Tibial nerve (tissue), 4 donors: ENCODE data around the gene AGXT. TPM values are rescaled to one million over a fixed set of nuclear protein-coding genes. Genes with fewer than 3 reads are reported as not detected.

Experiments used
- DNase-seq, 2 donors: peaks; one replicate each; pipeline ENCODE4 v3.0.0-alpha.2; 2019; ENCODE audit warnings: low spot score in 2 of 2
- H3K27ac ChIP-seq, 4 donors: fragments of 200-600 bp; sonication (generic) in 3 of 4; one replicate each; pipeline ENCODE4 v1.5.1; 2017 to 2019; ENCODE audit warnings: mild to moderate bottlenecking in 1 of 4
- H3K27me3 ChIP-seq, 2 donors: fragments of 200-600 bp; sonication (generic) in 1 of 2; one replicate each; pipeline versions ENCODE4 v1.5.1 to v1.6.0; 2017 to 2019
- H3K36me3 ChIP-seq, 3 donors: fragments of 200-600 bp; sonication (generic); one replicate each; pipeline ENCODE4 v1.5.1; 2018 to 2019
- H3K4me1 ChIP-seq, 4 donors: fragments of 200-600 bp; sonication (generic) in 3 of 4; one replicate each; pipeline ENCODE4 v1.5.1; 2017 to 2019
- H3K4me3 ChIP-seq, 4 donors: fragments of 200-600 bp; sonication (generic) in 3 of 4; one replicate each; pipeline ENCODE4 v1.5.1; 2017 to 2019; ENCODE audit warnings: mild to moderate bottlenecking in 1 of 4, moderate library complexity in 1 of 4
- H3K9me3 ChIP-seq, 4 donors: fragments of 200-600 bp; sonication (generic) in 3 of 4; one replicate each; pipeline ENCODE4 v1.5.1; 2017 to 2019
- EP300 ChIP-seq, 2 donors: sonication (generic); formaldehyde crosslinking; IDR thresholded peaks; one replicate each; pipeline ENCODE4 v1.6.1; 2017; ENCODE audit warnings: antibody characterized with exemption in 2 of 2, mild to moderate bottlenecking in 1 of 2
- POLR2A ChIP-seq, 2 donors: fragments of 450-650 bp; IDR thresholded peaks; one replicate each; pipeline ENCODE4 v1.6.1; 2017; ENCODE audit warnings: antibody characterized with exemption in 2 of 2, mild to moderate bottlenecking in 2 of 2, moderate library complexity in 2 of 2
- WGBS, 2 donors: methylation state at CpG; one replicate each; pipeline ENCODE4 v1.1.5; 2018; 5-methylcytosine and 5-hydroxymethylcytosine counted together
- total RNA-seq, 4 donors: library from RNA; depleted of rRNA; stranded (reverse); fragments of >200 nt; gene quantifications; one replicate each; pipeline ENCODE4 v1.1.0, GENCODE V29; 2016
- TF ChIP-seq, protein P1 (sequence below), 5 experiments: fragments of 200-600 bp in 3 of 5; fragments of 450-650 bp in 2 of 5; sonication (generic) in 3 of 5; IDR thresholded peaks; one replicate each; pipeline ENCODE4 v1.5.1; 2016 to 2019; ENCODE audit warnings: antibody characterized with exemption in 5 of 5, mild to moderate bottlenecking in 3 of 5, moderate library complexity in 2 of 5

Gene AGXT
- total RNA-seq, 4 donors from 2014 or later = 0.30 TPM; not detected in 3

DNA sequence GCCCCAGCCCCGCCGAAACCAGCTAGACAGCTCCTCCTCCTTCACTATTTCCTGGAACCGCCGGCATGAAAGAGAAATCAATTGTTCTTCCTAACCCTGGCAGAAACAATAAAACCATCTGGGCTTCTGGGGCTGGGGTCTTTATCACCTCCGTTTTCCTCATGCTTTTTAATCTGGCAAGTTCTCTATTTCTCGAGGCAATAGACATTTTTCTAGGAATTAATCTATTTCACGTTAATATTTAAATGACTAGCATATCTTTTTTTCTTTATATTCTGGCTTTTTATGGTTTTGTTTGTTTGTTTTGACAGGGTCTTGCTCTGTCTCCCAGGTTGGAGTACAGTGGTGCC is 47.2 kb upstream of the AGXT start:
- Histone ChIP-seq H3K27ac (peak overlapping the region in 3 of 4 donors; percentile 50 to 91 (median 68)), H3K9me3 (peaks cover 0 to 11% (median 0%) of the 10 kb centered on the region in 4 donors), H3K36me3 (no peaks in the 10 kb centered on the region), H3K4me1 (peaks cover 0 to 30% (median 8%) of the 10 kb centered on the region in 4 donors), H3K27me3 (peaks cover 0 to 83% of the 10 kb centered on the region in 2 donors), H3K4me3 (no peak overlapping the region)
- no peak for TF ChIP-seq POLR2A (IDR thresholded peaks at IDR 0.05)
- TF ChIP-seq, protein P1, sequence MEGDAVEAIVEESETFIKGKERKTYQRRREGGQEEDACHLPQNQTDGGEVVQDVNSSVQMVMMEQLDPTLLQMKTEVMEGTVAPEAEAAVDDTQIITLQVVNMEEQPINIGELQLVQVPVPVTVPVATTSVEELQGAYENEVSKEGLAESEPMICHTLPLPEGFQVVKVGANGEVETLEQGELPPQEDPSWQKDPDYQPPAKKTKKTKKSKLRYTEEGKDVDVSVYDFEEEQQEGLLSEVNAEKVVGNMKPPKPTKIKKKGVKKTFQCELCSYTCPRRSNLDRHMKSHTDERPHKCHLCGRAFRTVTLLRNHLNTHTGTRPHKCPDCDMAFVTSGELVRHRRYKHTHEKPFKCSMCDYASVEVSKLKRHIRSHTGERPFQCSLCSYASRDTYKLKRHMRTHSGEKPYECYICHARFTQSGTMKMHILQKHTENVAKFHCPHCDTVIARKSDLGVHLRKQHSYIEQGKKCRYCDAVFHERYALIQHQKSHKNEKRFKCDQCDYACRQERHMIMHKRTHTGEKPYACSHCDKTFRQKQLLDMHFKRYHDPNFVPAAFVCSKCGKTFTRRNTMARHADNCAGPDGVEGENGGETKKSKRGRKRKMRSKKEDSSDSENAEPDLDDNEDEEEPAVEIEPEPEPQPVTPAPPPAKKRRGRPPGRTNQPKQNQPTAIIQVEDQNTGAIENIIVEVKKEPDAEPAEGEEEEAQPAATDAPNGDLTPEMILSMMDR (IDR thresholded peaks at IDR 0.05) = no peak
- no peak for TF ChIP-seq EP300 (IDR thresholded peaks at IDR 0.05)
- 27 to 32% methylated on average over 7 of the region's 7 CpGs for WGBS, 2 donors
- no peak for DNase-seq

DNA sequence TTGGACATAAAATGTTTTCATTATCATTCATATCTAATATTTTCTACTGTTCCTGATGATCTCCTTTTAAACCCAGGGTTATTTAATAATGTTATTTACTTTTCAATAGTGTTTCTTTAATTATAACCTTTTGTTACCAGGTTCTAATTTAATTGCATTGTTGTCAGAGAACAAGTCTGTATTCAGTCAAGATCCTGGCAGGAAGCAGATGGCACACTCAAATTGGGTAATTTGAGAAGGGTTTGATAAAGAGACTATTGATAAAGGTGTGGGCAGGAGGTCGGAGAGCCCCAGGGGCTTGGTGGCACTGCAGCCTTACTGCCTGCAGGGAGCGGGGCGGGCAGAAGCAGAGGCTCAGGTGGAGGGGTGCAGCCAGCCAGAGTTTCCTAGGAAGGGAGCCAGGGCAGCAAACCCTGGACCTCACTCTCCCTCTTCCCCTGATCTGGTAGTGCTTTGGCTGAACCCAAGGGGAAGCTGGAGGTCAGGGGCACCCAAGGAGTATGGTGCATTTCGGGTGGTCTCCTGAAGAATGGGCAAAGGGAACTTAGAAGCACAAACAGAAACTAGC is 46.3 kb upstream of the AGXT start:
- TF ChIP-seq EP300 (IDR thresholded peaks at IDR 0.05) (no peak), POLR2A (IDR thresholded peaks at IDR 0.05) (no peak)
- TF ChIP-seq, protein P1 (IDR thresholded peaks at IDR 0.05) = no peak
- Histone ChIP-seq H3K9me3 (peaks cover 0 to 17% (median 0%) of the 10 kb centered on the region in 4 donors), H3K36me3 (no peaks in the 10 kb centered on the region), H3K27me3 (peaks cover 0 to 92% of the 10 kb centered on the region in 2 donors), H3K4me1 (peaks cover 0 to 30% (median 8%) of the 10 kb centered on the region in 4 donors), H3K4me3 (no peak overlapping the region), H3K27ac (no peak overlapping the region)
- WGBS, 2 donors = 78 to 87% methylated on average over 4 of the region's 4 CpGs
- no peak for DNase-seq

DNA sequence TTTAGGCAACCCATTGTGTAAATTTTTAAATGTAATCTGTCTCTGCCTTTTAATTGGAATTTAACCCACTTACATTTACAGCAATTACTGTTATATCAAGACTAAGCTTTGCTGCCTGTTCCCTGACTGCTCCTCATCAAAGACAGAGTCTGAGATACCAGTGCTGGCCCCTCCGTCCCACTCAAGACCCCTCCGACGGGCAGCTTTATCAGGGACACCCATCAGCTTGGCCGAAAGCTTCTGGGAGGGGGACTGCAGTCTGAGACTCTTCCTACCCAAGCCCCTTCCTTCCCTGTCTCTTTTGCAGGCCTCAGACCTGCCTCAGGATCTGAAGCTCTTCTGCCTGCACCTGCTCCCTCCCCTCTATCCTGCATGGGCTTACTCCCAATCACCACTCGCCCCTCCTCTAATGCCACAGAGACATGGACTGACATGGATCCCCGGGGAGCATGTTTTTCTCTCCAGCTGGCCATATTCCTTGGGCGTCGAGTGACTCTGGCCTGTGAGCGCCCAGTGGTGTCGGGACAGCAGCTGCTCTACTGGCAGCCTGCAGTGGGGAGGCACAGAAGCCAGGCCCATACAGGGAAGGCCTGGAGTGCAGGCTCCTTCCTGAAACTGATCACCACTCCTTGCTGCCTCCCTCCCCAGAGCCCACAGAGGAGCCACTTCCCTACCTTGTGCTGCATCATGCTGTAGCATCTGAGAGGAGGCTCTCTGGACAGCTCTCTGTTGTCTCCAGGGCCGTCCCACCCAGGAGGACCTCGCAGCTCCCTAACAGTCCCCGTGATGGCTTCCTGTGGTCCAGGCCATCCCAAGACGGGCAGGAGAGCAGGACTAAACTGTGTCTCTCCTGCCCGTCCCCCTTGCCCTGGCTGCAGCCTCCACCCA is 44.9 kb upstream of the AGXT start:
- TF ChIP-seq, protein P1 (IDR thresholded peaks at IDR 0.05) = no peak
- TF ChIP-seq POLR2A (IDR thresholded peaks at IDR 0.05) (no peak), EP300 (IDR thresholded peaks at IDR 0.05) (no peak)
- H3K36me3 ChIP-seq = no peaks in the 10 kb centered on the region
- DNase-seq = no peak
- peak overlapping the region in 1 of 4 donors; percentile 29 for H3K27ac ChIP-seq
- H3K27me3 ChIP-seq = peaks cover 0 to 92% of the 10 kb centered on the region in 2 donors
- no peak overlapping the region for H3K4me3 ChIP-seq
- peaks cover 0 to 17% (median 0%) of the 10 kb centered on the region in 4 donors for H3K9me3 ChIP-seq
- 81 to 83% methylated on average over 15 of the region's 15 CpGs for WGBS, 2 donors
- H3K4me1 ChIP-seq = peaks cover 0 to 23% (median 8%) of the 10 kb centered on the region in 4 donors

DNA sequence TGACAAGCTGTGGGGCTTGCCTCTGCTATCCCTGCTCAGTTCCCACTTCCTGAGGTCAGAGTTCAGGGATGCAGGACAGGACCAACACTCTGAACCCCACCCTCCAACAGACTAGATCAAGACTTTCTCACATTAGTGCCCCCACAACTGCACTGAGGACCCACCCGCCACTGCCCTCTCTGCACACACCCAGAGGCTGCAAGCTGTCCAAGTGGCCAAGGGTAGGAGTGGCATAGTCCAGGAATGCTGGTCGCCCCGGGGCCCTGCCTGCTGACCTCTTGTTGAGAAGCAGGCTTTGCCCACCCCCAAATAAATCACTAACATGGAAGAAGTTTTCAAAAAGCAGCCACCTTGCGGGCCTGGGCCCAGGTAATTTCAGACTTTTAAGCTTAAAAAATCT is 43.1 kb upstream of the AGXT start:
- H3K4me3 ChIP-seq = no peak overlapping the region
- H3K36me3 ChIP-seq = no peaks in the 10 kb centered on the region
- H3K27ac ChIP-seq = no peak overlapping the region
- H3K9me3 ChIP-seq = peaks cover 0 to 17% (median 0%) of the 10 kb centered on the region in 4 donors
- 68 to 84% methylated on average over 4 of the region's 4 CpGs for WGBS, 2 donors
- DNase-seq = no peak
- H3K4me1 ChIP-seq = peaks cover 0 to 8% (median 4%) of the 10 kb centered on the region in 4 donors
- H3K27me3 ChIP-seq = peaks cover 0 to 97% of the 10 kb centered on the region in 2 donors
- TF ChIP-seq, protein P1 (IDR thresholded peaks at IDR 0.05) = no peak
- TF ChIP-seq EP300 (IDR thresholded peaks at IDR 0.05) = no peak
